Sigmoid colon (tissue), 7 donors: ENCODE measurements around the gene SORCS2. TPM values are rescaled to one million over a fixed set of nuclear protein-coding genes. Genes with fewer than 3 reads are reported as not detected.

Source experiments
- DNase-seq: peaks from one replicate; pipeline ENCODE4 v3.0.0-alpha.2; 2019
- H3K27ac ChIP-seq, 4 donors: fragments of 200-600 bp; sonication (generic); one replicate each; pipeline ENCODE4 v1.5.1; 2016 to 2019; ENCODE audit warnings: mild to moderate bottlenecking in 1 of 4
- H3K27me3 ChIP-seq, 3 donors: fragments of 200-600 bp; sonication (generic); one replicate each; pipeline ENCODE4 v1.5.1; 2019; ENCODE audit warnings: mild to moderate bottlenecking in 1 of 3
- H3K36me3 ChIP-seq, 4 donors: fragments of 200-600 bp; sonication (generic); one replicate each; pipeline ENCODE4 v1.5.1; 2016 to 2019
- H3K4me1 ChIP-seq, 4 donors: fragments of 200-600 bp; sonication (generic); one replicate each; pipeline ENCODE4 v1.5.1; 2017 to 2019
- H3K4me3 ChIP-seq, 4 donors: fragments of 200-600 bp; sonication (generic); one replicate each; pipeline ENCODE4 v1.5.1; 2017 to 2019; ENCODE audit warnings: mild to moderate bottlenecking in 2 of 4, moderate library complexity in 1 of 4
- H3K9me3 ChIP-seq, 4 donors: fragments of 200-600 bp in 3 of 4; sonication (generic) in 3 of 4; one replicate each; pipeline versions ENCODE4 v1.5.1 to v1.6.1; 2013 to 2019
- CTCF ChIP-seq, 4 experiments: fragments of 450-650 bp in 3 of 4; fragments of 200-600 bp in 1 of 4; IDR thresholded peaks; one replicate each; pipeline ENCODE4 v1.5.1; 2016 to 2019; ENCODE audit warnings: antibody characterized with exemption in 4 of 4, mild to moderate bottlenecking in 3 of 4, moderate library complexity in 2 of 4
- EP300 ChIP-seq, 4 donors: sonication (generic); formaldehyde crosslinking; IDR thresholded peaks; one replicate each; pipeline ENCODE4 v1.6.1; 2017; ENCODE audit warnings: antibody characterized with exemption in 4 of 4
- POLR2A ChIP-seq, 2 donors: fragments of 450-650 bp; IDR thresholded peaks; one replicate each; pipeline ENCODE4 v1.6.1; 2016; ENCODE audit warnings: antibody characterized with exemption in 2 of 2, mild to moderate bottlenecking in 2 of 2, moderate library complexity in 2 of 2
- POLR2AphosphoS5 ChIP-seq, 4 donors: sonication (generic); formaldehyde crosslinking; IDR thresholded peaks; one replicate each; pipeline ENCODE4 v1.6.1; 2017; ENCODE audit warnings: antibody characterized with exemption in 4 of 4
- WGBS, 2 donors: extraction: QIAGEN DNeasy Blood & Tissue Kit; methylation state at CpG; one replicate each; pipeline ENCODE4 v1.1.7; 2013; 5-methylcytosine and 5-hydroxymethylcytosine counted together
- intact Hi-C: fragments of 100-400 bp; cut with DNase I; formaldehyde crosslinking; loops from one replicate; pipeline ENCODE4 v1.15.1; 2023
- polyA plus RNA-seq, 3 donors: library from polyadenylated mRNA; stranded (reverse); fragments of 200-250 nt; gene quantifications; one replicate each; pipeline ENCODE4 v1.2.3, GENCODE V29; 2013
- total RNA-seq, 4 donors: library from RNA; depleted of rRNA; stranded (reverse); fragments of >200 nt; gene quantifications; one replicate each; pipeline ENCODE4 v1.1.0, GENCODE V29; 2016
- donor health status: healthy with polysubstance abuse.
- donor health status: Bipolar disorder and iron deficiency.
- donor health status: healthy.

The SORCS2 gene
- total and polyA plus RNA-seq, 7 donors: 1.8 to 6.4 (median 3.9) TPM; not detected in 2

DNA sequence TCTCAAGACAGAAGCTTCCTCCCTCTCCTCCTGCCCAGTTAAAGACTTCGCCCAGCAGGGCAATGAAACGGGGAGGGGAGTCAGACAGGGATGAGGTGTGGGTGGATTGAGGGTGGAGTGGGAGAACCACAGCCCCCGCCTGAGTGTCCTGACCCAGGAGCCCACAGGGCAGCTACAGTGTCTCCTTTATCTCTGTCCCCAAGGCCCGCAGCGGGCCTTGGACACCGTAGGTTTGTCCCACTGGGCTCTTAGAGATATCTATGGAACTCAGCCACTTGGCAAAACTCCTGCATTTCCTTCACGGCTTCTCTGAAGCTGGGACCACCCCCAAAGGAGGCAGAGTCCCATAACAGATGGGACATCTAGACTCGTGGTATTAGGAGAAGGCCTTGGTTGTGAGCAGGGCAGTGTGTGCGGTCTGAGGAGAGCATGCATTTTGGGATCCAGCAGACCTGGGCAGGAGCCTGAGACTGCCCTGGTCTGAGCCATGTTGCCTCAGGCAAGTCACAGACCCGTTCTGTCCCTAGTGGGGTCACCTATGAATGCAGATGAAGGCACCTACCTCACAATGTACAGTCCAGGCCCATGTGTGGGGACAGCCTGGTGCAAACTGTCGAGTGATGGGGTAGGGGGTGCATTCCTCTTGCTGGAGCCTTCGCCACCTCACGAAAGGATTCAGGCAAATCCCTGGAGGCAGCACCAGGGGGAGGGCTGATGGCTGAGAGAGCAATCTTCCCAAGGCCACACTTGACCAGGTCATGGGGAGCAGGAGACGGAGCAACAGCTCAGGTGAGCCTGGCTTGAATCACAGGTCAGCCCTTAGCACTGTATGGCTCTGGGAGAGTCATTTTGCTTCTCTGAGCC is 468.1 kb downstream of the SORCS2 start:
- Histone ChIP-seq H3K36me3 (no peaks in the 10 kb centered on the region), H3K4me3 (no peak overlapping the region), H3K9me3 (no peaks in the 10 kb centered on the region), H3K27me3 (no peaks in the 10 kb centered on the region), H3K4me1 (no peaks in the 10 kb centered on the region), H3K27ac (no peak overlapping the region)
- no peak for DNase-seq
- WGBS, 2 donors: 72 to 80% methylated on average over 14 of the region's 14 CpGs
- intact Hi-C loops: no loop called here
- TF ChIP-seq CTCF (IDR thresholded peaks at IDR 0.05) (no peak), EP300 (IDR thresholded peaks at IDR 0.05) (no peak), POLR2A (IDR thresholded peaks at IDR 0.05) (no peak), POLR2AphosphoS5 (IDR thresholded peaks at IDR 0.05) (no peak)

GRCh38 chr4:7661066-7661748 is 468.9 kb downstream of the SORCS2 start:
- TF ChIP-seq EP300 (IDR thresholded peaks at IDR 0.05): no peak
- no peak for TF ChIP-seq POLR2AphosphoS5 (IDR thresholded peaks at IDR 0.05)
- no peak for TF ChIP-seq POLR2A (IDR thresholded peaks at IDR 0.05)
- no peak for TF ChIP-seq CTCF (IDR thresholded peaks at IDR 0.05)
- H3K27ac ChIP-seq: no peak overlapping the region
- H3K4me3 ChIP-seq: no peak overlapping the region
- no peaks in the 10 kb centered on the region for H3K9me3 ChIP-seq
- H3K27me3 ChIP-seq: no peaks in the 10 kb centered on the region
- H3K36me3 ChIP-seq: no peaks in the 10 kb centered on the region
- intact Hi-C loops: no loop called here
- WGBS, 2 donors: 78 to 83% methylated on average over 23 of the region's 23 CpGs
- no peak for DNase-seq
- no peaks in the 10 kb centered on the region for H3K4me1 ChIP-seq

DNA sequence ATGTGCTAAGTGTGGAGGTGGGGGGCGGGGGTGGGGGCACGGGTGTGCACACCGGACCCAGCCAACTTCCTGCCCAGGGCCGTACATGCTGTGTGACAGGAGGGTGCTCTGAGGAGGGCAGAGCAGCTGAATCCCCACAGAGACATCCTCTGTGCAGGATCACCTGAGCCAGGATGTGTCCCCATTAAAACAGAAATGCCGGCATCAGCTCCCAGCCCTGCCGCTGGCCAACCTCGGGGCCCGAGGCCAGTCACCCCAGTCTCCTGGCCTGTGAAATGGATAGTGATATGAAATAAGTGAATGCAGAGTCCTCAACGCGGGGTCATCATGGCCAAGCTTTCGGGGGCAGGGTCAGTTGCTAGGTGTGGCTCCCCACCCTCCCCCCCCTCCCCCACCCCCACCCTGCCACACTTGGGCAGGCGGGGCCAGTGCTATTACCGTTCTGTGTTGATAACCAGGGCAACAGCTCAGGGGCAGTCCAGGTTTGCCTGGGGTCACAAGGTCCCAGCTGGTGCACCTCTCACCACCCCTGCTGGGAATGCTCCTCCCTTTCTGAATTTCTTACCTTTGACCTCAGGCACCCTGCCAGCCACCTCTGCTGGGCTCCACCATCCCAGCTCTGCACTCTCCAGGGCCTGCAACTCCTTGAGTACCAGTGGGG is 469.6 kb downstream of the SORCS2 start:
- Histone ChIP-seq H3K27ac (no peak overlapping the region), H3K4me1 (no peaks in the 10 kb centered on the region), H3K36me3 (no peaks in the 10 kb centered on the region), H3K4me3 (no peak overlapping the region), H3K9me3 (no peaks in the 10 kb centered on the region), H3K27me3 (no peaks in the 10 kb centered on the region)
- no peak for TF ChIP-seq EP300 (IDR thresholded peaks at IDR 0.05)
- TF ChIP-seq POLR2AphosphoS5 (IDR thresholded peaks at IDR 0.05): no peak
- TF ChIP-seq CTCF (IDR thresholded peaks at IDR 0.05): no peak
- TF ChIP-seq POLR2A (IDR thresholded peaks at IDR 0.05): no peak
- DNase-seq: no peak
- 46 to 67% methylated on average over 13 of the region's 13 CpGs for WGBS, 2 donors
- intact Hi-C loops: no loop called here

- H3K4me1 ChIP-seq: no peaks in the 10 kb centered on the region
- no peak for DNase-seq
- H3K27ac ChIP-seq: no peak overlapping the region
- H3K9me3 ChIP-seq: no peaks in the 10 kb centered on the region
- TF ChIP-seq EP300 (IDR thresholded peaks at IDR 0.05): no peak
- no peak for TF ChIP-seq POLR2A (IDR thresholded peaks at IDR 0.05)
- TF ChIP-seq POLR2AphosphoS5 (IDR thresholded peaks at IDR 0.05): no peak
- no peak for TF ChIP-seq CTCF (IDR thresholded peaks at IDR 0.05)
- H3K27me3 ChIP-seq: no peaks in the 10 kb centered on the region
- WGBS, 2 donors: 92 to 93% methylated on average over 3 of the region's 3 CpGs
- intact Hi-C loops: no loop called here
- H3K36me3 ChIP-seq: no peaks in the 10 kb centered on the region
- H3K4me3 ChIP-seq: no peak overlapping the region
Observed at GRCh38 chr4:7662507-7662846, 470.1 kb downstream of the SORCS2 start.
